NCI-H510A treated with DMSO at 0.1 percent for 48 hours (cell line): Measurements from ENCODE around the gene IFNA6.
A peak's percentile ranks its signal among the peaks of the same experiment; 100 is the strongest.

ENCODE experiments used
- DNase-seq: peaks from one replicate; lab custom pipeline; 2025; lab: John Stamatoyannopoulos, UW

IFNA6 gene

GRCh38 chr9:21331676-21332402 is 18.8 kb downstream of the IFNA6 start:
- no peak for DNase-seq

DNA sequence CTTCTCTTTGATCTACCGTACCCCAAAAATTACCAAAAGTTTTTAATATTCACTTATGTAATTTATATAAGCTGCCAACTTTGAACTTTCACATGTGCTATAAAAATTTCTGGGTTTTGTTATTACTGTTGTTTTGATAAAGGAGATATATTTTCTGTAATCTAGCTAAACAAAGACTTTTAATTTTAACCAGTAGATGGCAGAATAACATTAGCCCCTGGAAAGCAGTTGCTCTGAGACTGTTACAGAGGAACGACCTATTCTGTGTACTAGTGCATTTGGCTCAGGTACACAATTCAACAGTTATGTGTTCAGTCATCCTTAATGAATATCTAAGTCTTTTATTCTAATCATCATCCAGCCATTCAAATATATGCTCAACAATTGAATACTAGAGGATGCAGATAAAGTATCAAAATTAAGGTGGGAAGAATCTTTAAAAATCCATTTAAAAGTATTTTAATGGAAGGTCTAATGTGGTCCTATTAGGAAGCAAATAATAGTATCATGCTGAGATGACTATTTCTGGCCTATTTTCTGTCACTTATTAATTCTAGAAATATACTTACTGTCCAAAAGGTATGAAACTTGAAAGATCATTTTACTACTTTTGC is 24.1 kb downstream of the IFNA6 start:
- peak; percentile 36 for DNase-seq

DNA sequence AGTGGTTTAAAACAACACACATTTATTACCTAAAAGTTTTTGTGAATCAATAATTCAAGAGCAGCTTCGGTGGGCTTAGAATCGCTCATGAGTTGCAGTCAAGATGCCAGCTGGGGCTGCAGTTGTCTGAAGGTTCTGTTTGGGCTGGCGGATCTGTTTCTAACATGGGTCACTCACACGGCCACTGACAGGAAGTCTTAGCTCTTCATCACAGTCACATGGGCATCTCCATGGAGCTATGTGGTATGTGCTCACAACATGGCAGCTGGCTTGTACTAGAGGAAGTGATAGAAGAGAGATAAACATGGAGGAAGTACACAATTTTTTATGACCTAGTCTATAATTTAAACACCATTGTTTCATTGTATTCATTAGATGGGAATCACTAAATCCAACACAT is 26.6 kb downstream of the IFNA6 start:
- DNase-seq: no peak

GRCh38 chr9:21322911-21323461 is 27.7 kb downstream of the IFNA6 start:
- DNase-seq: no peak

DNA sequence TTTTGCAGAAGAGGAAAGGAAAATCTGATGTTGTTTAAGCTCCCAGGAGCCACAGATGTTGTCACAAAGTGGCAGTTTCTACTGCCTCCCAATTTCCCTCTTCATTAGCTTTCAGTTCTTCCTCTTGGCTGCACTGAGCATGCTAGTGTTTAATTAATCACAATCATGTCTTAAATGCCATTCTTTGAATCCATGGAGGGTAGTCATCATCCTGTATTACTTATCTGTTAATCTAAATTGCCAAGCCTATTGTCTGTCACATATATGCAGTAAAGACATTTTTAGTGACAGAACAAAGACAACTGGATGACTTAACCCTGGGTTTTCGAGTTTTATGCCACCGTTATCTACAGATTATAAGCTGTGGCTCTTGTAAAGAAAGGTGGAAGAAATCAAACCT is 30.2 kb downstream of the IFNA6 start:
- no peak for DNase-seq

GRCh38 chr9:21317956-21318923 is 32.4 kb downstream of the IFNA6 start:
- peak; percentile 40 for DNase-seq

DNA sequence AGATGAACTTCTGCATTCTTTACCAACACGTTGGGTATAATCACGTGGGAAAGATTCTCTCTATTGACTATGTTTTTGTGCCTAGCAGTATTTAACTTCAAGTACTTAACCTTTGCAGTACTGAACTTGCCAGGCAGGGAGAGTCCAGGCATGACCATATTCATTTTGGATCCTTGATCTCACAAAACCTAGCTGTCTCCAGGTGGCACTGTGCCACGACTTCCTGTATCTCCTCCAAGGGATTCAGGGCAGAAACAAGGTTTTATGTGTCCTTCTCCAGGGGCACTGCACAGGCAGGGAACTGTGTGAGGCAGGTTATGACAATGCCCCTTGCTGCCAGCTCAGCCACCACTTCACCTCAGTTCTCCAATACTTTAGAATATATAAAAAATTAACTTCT is 33.8 kb downstream of the IFNA6 start:
- no peak for DNase-seq

- no peak for DNase-seq
Observed at GRCh38 chr9:21316032-21316842, 34.5 kb downstream of the IFNA6 start.

DNA sequence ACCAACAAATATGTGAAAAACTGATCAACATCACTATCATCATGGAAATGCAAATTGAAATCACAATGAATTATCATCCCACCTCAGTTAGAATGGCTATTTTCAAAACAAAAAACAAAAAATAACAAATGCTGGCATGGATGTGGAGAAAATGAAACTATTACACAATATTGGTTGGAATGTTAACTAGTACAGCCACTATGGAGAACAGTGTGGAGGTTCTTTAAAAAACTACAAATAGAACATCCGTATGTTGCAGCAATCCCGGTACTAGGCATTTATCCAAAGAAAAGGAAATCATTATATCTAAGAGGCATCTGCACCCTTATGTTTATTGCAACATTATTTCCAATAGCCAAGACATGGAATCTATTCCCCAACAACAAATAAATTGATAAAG is 36.5 kb downstream of the IFNA6 start:
- no peak for DNase-seq

DNA sequence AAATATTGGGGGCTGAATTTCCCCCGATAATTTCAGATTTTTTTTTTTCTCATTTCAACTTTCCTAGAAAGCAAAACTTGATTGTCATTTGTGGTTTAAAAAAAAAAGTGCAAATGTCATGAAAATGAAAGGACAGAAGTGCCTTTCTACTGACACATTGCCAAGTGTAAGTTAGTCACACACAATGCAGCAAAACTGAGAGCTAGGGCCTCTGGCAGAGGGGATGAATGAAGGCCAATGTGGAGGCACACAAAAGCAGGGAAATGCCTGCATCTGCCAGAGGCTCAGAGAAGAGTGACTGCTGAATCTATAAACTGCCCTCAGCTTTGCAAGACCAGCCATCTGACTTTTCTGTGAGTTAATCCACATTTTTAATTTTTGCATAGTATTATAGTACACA is 38.8 kb downstream of the IFNA6 start:
- no peak for DNase-seq

DNA sequence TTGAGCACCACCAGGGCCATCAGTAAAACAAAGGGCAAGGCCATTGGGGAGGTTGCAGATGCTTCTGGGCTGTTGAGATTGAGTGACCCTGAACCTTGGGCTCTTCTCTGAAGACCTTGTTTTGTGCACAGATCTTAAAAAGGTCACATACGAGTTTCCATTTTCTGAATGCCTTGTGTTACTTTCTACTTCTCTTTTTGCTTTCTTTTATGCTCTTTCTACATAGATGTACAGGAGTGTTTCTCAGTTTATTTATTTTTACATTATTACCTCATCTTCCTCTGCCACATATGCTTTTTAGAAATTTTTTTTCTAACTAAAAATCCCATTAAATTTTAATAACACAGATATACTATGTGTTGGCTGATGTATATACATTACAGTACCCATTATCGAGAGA is 45.5 kb downstream of the IFNA6 start, which contains the start of gene IFNA5:
Gene IFNA5, minus strand, starts transcription at position 101 of the 400 bp plus-strand sequence. Its CDS starts 57 bp downstream, at position 44.
- no peak for DNase-seq
